NCI-H748 (cell line): Measurements from ENCODE around the gene PLXNB1.
"Not testable (repeated sequence)": the region's sequence is repeated elsewhere in the genome, so short reads cannot be mapped to it uniquely, and the experiment has no call there.

Experiments used
- DNase-seq: peaks from one replicate; lab custom pipeline; 2025; ENCODE audit not compliant: unreplicated experiment; lab: John Stamatoyannopoulos, UW

PLXNB1 gene

GRCh38 chr3:48406443-48407431, 23.1 kb downstream of the PLXNB1 start:
- DNase-seq, result no peak

GRCh38 chr3:48405971-48406370, 23.9 kb downstream of the PLXNB1 start:
- no peak for DNase-seq

GRCh38 chr3:48405343-48405881, 24.5 kb downstream of the PLXNB1 start:
- DNase-seq, result no peak

GRCh38 chr3:48404440-48405342, 25.2 kb downstream of the PLXNB1 start:
- DNase-seq, result no peak

GRCh38 chr3:48403533-48404439, 26.1 kb downstream of the PLXNB1 start:
- DNase-seq, result no peak

- no peak for DNase-seq
Measured at GRCh38 chr3:48402907-48403306, 27.0 kb downstream of the PLXNB1 start.

- no peak for DNase-seq
Measured at GRCh38 chr3:48402281-48402732, 27.6 kb downstream of the PLXNB1 start.

- DNase-seq, result not testable (repeated sequence)
Measured at GRCh38 chr3:48401434-48401901, 28.4 kb downstream of the PLXNB1 start.

- peak; percentile 47 for DNase-seq
Measured at GRCh38 chr3:48400824-48401433, 29.0 kb downstream of the PLXNB1 start.

- DNase-seq, result no peak
Measured at GRCh38 chr3:48399387-48400172, 30.3 kb downstream of the PLXNB1 start.

- DNase-seq, result no peak
Measured at GRCh38 chr3:48398701-48399386, 31.0 kb downstream of the PLXNB1 start.

- DNase-seq, result no peak
Measured at GRCh38 chr3:48397767-48398681, 31.9 kb downstream of the PLXNB1 start.

GRCh38 chr3:48395714-48396113, 34.2 kb downstream of the PLXNB1 start:
- no peak for DNase-seq

- no peak for DNase-seq
Measured at GRCh38 chr3:48394391-48394790, 35.5 kb downstream of the PLXNB1 start.

- DNase-seq, result no peak
Measured at GRCh38 chr3:48388966-48389365, 40.9 kb downstream of the PLXNB1 start.

GRCh38 chr3:48387634-48388033, 42.3 kb downstream of the PLXNB1 start:
- no peak for DNase-seq

GRCh38 chr3:48372862-48373435, 56.9 kb downstream of the PLXNB1 start:
- no peak for DNase-seq
